Sigmoid colon (tissue), 4 donors: ENCODE measurements around the gene CYTH4.

Experiments
- EP300 ChIP-seq, 4 donors: sonication (generic); formaldehyde crosslinking; IDR thresholded peaks; one replicate each; pipeline ENCODE4 v1.6.1; 2017; ENCODE audit warnings: antibody characterized with exemption in 4 of 4
- POLR2A ChIP-seq, 2 donors: fragments of 450-650 bp; IDR thresholded peaks; one replicate each; pipeline ENCODE4 v1.6.1; 2016; ENCODE audit warnings: antibody characterized with exemption in 2 of 2, mild to moderate bottlenecking in 2 of 2, moderate library complexity in 2 of 2
- TF ChIP-seq, protein P1 (sequence below), 4 experiments: fragments of 450-650 bp in 3 of 4; fragments of 200-600 bp in 1 of 4; IDR thresholded peaks; one replicate each; pipeline ENCODE4 v1.5.1; 2016 to 2019; ENCODE audit warnings: antibody characterized with exemption in 4 of 4, mild to moderate bottlenecking in 3 of 4, moderate library complexity in 2 of 4

DNA sequence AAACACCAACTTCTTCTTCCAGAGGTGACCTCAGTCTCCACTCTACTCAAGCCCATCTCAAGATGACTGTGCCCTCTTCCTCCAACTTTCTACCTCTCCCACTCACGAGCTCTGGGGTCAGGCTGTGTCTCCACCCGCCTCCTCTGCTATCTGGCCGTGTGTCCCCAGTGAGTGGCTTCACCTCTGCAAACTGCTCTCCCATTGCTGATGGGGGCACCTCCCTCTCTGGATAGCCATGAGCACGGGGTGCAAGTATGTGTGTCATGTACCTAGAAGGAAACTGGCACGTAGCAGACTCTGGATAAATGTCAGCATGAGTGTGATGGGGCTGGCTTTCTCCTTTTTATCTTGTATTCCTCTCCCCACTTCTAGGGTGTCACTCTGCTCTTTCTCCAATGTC lies 20.0 kb upstream of the CYTH4 start:
- TF ChIP-seq, protein P1, sequence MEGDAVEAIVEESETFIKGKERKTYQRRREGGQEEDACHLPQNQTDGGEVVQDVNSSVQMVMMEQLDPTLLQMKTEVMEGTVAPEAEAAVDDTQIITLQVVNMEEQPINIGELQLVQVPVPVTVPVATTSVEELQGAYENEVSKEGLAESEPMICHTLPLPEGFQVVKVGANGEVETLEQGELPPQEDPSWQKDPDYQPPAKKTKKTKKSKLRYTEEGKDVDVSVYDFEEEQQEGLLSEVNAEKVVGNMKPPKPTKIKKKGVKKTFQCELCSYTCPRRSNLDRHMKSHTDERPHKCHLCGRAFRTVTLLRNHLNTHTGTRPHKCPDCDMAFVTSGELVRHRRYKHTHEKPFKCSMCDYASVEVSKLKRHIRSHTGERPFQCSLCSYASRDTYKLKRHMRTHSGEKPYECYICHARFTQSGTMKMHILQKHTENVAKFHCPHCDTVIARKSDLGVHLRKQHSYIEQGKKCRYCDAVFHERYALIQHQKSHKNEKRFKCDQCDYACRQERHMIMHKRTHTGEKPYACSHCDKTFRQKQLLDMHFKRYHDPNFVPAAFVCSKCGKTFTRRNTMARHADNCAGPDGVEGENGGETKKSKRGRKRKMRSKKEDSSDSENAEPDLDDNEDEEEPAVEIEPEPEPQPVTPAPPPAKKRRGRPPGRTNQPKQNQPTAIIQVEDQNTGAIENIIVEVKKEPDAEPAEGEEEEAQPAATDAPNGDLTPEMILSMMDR (IDR thresholded peaks at IDR 0.05), result no peak
- TF ChIP-seq POLR2A (IDR thresholded peaks at IDR 0.05) (no peak), EP300 (IDR thresholded peaks at IDR 0.05) (no peak)
